ENCODE data around the gene CCNF. TPM values are rescaled to one million over a fixed set of nuclear protein-coding genes. Genes with fewer than 3 reads are reported as not detected.

CCNF gene
- total RNA-seq, 1 experiment from 2014 or later, result 60.8 TPM

- CTCF ChIA-PET, result no interaction called here
These were observed 41.9 kb downstream of the CCNF start, which contains the start of gene NTN3 for GRCh38 chr16:2471016-2471652. TSS of gene NTN3 (plus strand) at chr16:2471297. CDS start at chr16:2471702, 405 bp downstream.

GRCh38 chr16:2471653-2472487, 42.6 kb downstream of the CCNF start:
- ATAC-seq, result no peak
- Histone ChIP-seq H3K4me1 (ENCODE audit: control insufficient read depth in 1 of 2, insufficient read depth in 2 of 2, low read length in 2 of 2) (peaks cover 37 to 71% of the 10 kb centered on the region in 2 experiments), H3K27me3 (ENCODE audit: insufficient read depth, low read length) (no peaks in the 10 kb centered on the region), H2AFZ (ENCODE audit: low read depth, low read length, poor library complexity, severe bottlenecking) (no peak overlapping the region), H3K27ac (ENCODE audit: low read depth, low read length) (peak overlapping the region; percentile 22; the same call in 1 of the 2 replicates), H3K79me2 (ENCODE audit: insufficient read depth, low read length) (peaks cover 14% of the 10 kb centered on the region; the same call in 1 of the 2 replicates), H3K4me3 (replicated peaks in 1 of 2; ENCODE audit: low read depth in 1 of 2, low read length in 2 of 2) (no peak overlapping the region), H3K9me3 (ENCODE audit: control insufficient read depth in 1 of 2, insufficient read depth in 1 of 2, low read depth in 1 of 2, low read length in 2 of 2) (no peaks in the 10 kb centered on the region), H3K4me2 (ENCODE audit: low read length) (peak overlapping the region; percentile 57), H3K36me3 (ENCODE audit: control insufficient read depth in 1 of 2, insufficient read depth in 2 of 2, low read length in 2 of 2) (no peaks in the 10 kb centered on the region), H3K9ac (ENCODE audit: low read length) (peak overlapping the region; percentile 32; the same call in 1 of the 2 replicates), H3K9me2 (ENCODE audit: insufficient read depth) (no peaks in the 10 kb centered on the region), H4K20me1 (ENCODE audit: insufficient read depth) (no peaks in the 10 kb centered on the region)
- no peak for DNase-seq (ENCODE audit: low read depth, low spot score)
- TF ChIP-seq SRF (IDR thresholded peaks at IDR 0.05; ENCODE audit: low read depth) (no peak), SP1 (IDR thresholded peaks at IDR 0.05; ENCODE audit: low read depth) (no peak), CEBPB (IDR thresholded peaks at IDR 0.05; ENCODE audit: low read depth) (no peak), EGR1 (IDR thresholded peaks at IDR 0.05; ENCODE audit: low read depth) (no peak), ELF1 (IDR thresholded peaks at IDR 0.05; ENCODE audit: borderline replicate concordance, low read depth) (no peak), ZFX (IDR thresholded peaks at IDR 0.05) (peak; percentile 65; the same call in 1 of the 2 replicates)
- RAD21 ChIA-PET (ENCODE audit: low non-redundant PET in 1 of 2, low total read pairs in 2 of 2, uncharacterized antibody in 2 of 2, unreplicated experiment in 2 of 2), result no interaction called here
- CTCF ChIA-PET, result no interaction called here
- POLR2A ChIA-PET, result no interaction called here
- intact Hi-C loops (cut with micrococcal nuclease), result no loop called here
- no TSS peak for BruUV-seq (replicated peaks)

More at GRCh38 chr16:2471016-2471652, 41.9 kb downstream of the CCNF start, which contains the start of gene NTN3:
- H3K9me2 ChIP-seq (ENCODE audit: insufficient read depth), result no peaks in the 10 kb centered on the region
- no peaks in the 10 kb centered on the region for H4K20me1 ChIP-seq (ENCODE audit: insufficient read depth)
- peak within 1 kb of the TSS; percentile 57 for H3K4me2 ChIP-seq (ENCODE audit: low read length)
- H3K79me2 ChIP-seq (ENCODE audit: insufficient read depth, low read length), result peaks cover 6% of the 10 kb centered on the region; the same call in 1 of the 2 replicates
- peak within 1 kb of the TSS; percentile 32 for H3K9ac ChIP-seq (ENCODE audit: low read length)
- no peaks in the 10 kb centered on the region for H3K27me3 ChIP-seq (ENCODE audit: insufficient read depth, low read length)
- TF ChIP-seq ZFX (IDR thresholded peaks at IDR 0.05), result peak; percentile 69; the same call in 1 of the 2 replicates
- no peak for TF ChIP-seq ZNF274 (IDR thresholded peaks at IDR 0.05; ENCODE audit: low read depth, low read length)
- TF ChIP-seq MAX (IDR thresholded peaks at IDR 0.05), result no peak
- no TSS peak for BruUV-seq (replicated peaks)
- RAD21 ChIA-PET (ENCODE audit: low non-redundant PET in 1 of 2, low total read pairs in 2 of 2, uncharacterized antibody in 2 of 2, unreplicated experiment in 2 of 2), result no interaction called here
- no peaks in the 10 kb centered on the region for H3K36me3 ChIP-seq (ENCODE audit: control insufficient read depth in 1 of 2, insufficient read depth in 2 of 2, low read length in 2 of 2)
- H2AFZ ChIP-seq (ENCODE audit: low read depth, low read length, poor library complexity, severe bottlenecking), result no peak within 1 kb of the TSS
- intact Hi-C loops (cut with micrococcal nuclease), result no loop called here
- ATAC-seq, result no peak
- H3K9me3 ChIP-seq (ENCODE audit: control insufficient read depth in 1 of 2, insufficient read depth in 1 of 2, low read depth in 1 of 2, low read length in 2 of 2), result no peaks in the 10 kb centered on the region
- H3K4me3 ChIP-seq (replicated peaks in 1 of 2; ENCODE audit: low read depth in 1 of 2, low read length in 2 of 2), result no peak within 1 kb of the TSS
- no peak for DNase-seq (ENCODE audit: low read depth, low spot score)
- POLR2A ChIA-PET, result no interaction called here
- H3K4me1 ChIP-seq (ENCODE audit: control insufficient read depth in 1 of 2, insufficient read depth in 2 of 2, low read length in 2 of 2), result peaks cover 33 to 70% of the 10 kb centered on the region in 2 experiments
- peak within 1 kb of the TSS; percentile 22; the same call in 1 of the 2 replicates for H3K27ac ChIP-seq (ENCODE audit: low read depth, low read length)
